ENCODE results near the gene PPA1.

GRCh38 chr10:70158113-70158512, 75.1 kb downstream of the PPA1 start:
- TF ChIP-seq, protein P1, sequence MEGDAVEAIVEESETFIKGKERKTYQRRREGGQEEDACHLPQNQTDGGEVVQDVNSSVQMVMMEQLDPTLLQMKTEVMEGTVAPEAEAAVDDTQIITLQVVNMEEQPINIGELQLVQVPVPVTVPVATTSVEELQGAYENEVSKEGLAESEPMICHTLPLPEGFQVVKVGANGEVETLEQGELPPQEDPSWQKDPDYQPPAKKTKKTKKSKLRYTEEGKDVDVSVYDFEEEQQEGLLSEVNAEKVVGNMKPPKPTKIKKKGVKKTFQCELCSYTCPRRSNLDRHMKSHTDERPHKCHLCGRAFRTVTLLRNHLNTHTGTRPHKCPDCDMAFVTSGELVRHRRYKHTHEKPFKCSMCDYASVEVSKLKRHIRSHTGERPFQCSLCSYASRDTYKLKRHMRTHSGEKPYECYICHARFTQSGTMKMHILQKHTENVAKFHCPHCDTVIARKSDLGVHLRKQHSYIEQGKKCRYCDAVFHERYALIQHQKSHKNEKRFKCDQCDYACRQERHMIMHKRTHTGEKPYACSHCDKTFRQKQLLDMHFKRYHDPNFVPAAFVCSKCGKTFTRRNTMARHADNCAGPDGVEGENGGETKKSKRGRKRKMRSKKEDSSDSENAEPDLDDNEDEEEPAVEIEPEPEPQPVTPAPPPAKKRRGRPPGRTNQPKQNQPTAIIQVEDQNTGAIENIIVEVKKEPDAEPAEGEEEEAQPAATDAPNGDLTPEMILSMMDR (conservative IDR thresholded peaks at IDR 0.05 in 1 of 2, IDR thresholded peaks at IDR 0.05 in 1 of 2; ENCODE audit: extremely low read depth in 1 of 2, insufficient read depth in 1 of 2, low read depth in 1 of 2, low read length in 2 of 2) = no peak
- TF ChIP-seq EZH2 (IDR thresholded peaks at IDR 0.05; ENCODE audit: borderline replicate concordance, low read length) = no peak
